Mucosa of gallbladder (tissue), 1 donor: Measurements from ENCODE around the gene EDC3. TPM values are rescaled to one million over a fixed set of nuclear protein-coding genes. Genes with fewer than 3 reads are reported as not detected.
"Not testable (repeated sequence)": the region's sequence is repeated elsewhere in the genome, so short reads cannot be mapped to it uniquely, and the experiment has no call there.

Experiments
- DNase-seq: peaks from one replicate; pipeline ENCODE4 v3.0.0-alpha.2; 2020; ENCODE audit warnings: low spot score
- total RNA-seq: library from RNA; stranded (reverse); gene quantifications from one replicate; pipeline ENCODE4 v1.2.1, GENCODE V29; 2021
- donor health status: DM: no; HTN: no; CAD: no.

Gene EDC3
- total RNA-seq, 1 donor from 2014 or later, result 35.9 TPM

GRCh38 chr15:74710319-74711094 lies 14.7 kb upstream of the EDC3 start:
- DNase-seq, result no peak

DNA sequence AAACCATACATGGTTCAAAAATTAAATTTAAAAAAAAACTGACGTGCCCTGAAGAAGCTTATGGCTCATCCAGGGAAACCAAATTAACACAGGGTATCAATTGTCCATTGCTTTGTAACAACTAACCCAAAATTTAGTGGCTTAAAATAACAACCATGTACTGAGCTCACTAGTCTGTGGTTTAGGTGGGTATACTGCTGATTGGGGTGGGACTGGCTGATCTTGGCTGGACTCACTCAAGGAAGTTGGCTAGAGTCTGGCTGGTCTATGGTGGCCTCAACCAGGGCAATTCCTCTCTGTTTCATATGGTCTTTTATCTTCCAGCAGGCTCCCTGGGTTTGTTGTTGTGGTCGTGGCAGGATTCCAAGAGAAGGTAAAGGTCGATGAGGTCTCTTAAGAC lies 14.1 kb upstream of the EDC3 start:
- DNase-seq, result no peak

DNA sequence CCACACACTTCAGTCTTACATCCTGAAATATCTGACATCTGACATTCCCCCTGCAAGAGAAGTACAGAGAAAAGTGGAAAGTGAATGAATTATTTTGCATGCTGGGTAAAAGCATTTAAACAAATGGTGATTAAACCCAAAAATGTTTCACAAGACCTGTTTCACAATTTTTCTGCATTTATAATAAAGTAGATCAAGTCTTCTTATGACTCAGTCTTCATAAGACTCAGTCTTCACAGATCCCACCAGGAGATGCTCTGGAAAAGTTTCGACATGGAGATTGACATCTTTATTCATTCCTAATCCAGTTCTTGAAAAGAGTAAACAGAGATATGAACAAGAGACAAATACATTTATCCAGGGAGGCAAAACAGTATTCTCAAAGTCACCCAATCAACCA lies 13.2 kb upstream of the EDC3 start:
- no peak for DNase-seq

- no peak for DNase-seq
These were observed 984 bp upstream of the EDC3 start for GRCh38 chr15:74696808-74697207.

GRCh38 chr15:74696398-74696729 lies 540 bp upstream of the EDC3 start:
- no peak for DNase-seq

- DNase-seq, result no peak
These were observed 3.5 kb downstream of the EDC3 start for GRCh38 chr15:74692327-74692726.

- DNase-seq, result no peak
These were observed 12.1 kb downstream of the EDC3 start for GRCh38 chr15:74683758-74684157.

- no peak for DNase-seq
These were observed 12.9 kb downstream of the EDC3 start for GRCh38 chr15:74682954-74683353.

DNA sequence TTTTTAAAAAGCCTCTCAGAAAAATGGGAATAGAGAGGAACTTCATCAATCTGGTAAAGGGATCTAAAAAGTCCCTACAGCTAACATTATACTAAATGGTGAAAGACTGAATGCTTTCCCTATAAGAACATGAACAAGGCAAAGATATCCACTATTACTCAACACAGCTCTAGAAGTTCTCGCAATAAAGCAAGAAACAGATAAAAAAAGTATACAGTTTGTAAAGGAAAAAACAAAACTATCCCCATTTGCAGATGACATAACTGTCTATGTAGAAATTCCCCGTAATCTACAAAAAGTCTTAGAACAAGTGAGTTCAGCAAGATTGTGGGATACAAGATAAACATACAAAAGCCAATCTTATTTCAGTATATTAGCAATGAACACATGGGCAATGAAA lies 15.4 kb downstream of the EDC3 start:
- no peak for DNase-seq

GRCh38 chr15:74676801-74677200 lies 19.0 kb downstream of the EDC3 start:
- no peak for DNase-seq

DNA sequence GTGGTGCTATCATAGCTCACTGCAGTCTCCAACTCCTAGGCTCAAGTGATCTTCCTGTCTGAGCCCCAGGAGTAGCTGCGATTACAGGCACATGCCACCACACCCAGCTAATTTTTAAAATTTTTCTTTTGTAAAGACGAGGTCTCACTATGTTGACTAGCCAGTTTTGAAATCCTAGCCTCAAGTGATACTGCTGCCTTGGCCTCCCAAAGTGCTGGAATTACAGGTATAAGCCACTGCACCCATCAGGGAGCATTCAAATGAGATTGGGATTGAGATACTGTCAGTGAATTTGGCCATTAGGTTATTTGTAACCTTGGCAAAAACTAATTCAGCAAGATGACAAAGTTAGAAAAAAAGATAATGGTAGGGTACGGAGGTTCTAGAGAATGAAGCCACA lies 21.7 kb downstream of the EDC3 start:
- DNase-seq, result no peak

GRCh38 chr15:74669627-74670026 lies 26.2 kb downstream of the EDC3 start:
- no peak for DNase-seq

- no peak for DNase-seq
These were observed 27.8 kb downstream of the EDC3 start for GRCh38 chr15:74667975-74668374.

- DNase-seq, result no peak
These were observed 31.2 kb downstream of the EDC3 start for GRCh38 chr15:74664670-74665069.

DNA sequence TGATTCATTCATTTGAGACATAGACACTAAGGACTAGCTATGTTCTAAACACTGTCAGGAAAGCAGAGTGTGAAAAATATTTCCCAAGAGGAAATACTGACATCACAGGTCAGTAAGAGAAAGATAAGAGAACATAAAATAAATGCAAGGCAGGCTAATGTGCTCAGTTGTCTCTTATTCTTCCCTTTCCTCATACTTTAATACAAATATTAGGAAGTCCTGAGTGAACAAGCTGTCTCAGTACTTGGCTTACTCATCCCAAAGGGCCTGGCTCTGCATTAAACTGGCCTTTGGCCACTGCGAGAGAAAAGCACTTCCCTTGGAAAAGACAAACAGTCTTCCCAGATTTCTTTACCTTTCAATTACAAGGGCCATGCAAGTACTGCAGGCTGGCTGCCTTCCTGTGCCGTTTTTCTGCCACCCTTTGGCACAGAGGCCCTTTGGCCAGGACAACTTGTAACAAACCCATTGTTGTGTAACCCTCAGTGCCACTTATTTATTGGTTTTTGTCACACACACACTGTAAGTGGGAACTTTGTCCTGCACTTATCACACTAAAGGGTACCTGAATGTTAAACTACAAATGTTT lies 31.7 kb downstream of the EDC3 start:
- DNase-seq, result peak; percentile 51

- DNase-seq, result no peak
These were observed 32.4 kb downstream of the EDC3 start for GRCh38 chr15:74663303-74664027.

- DNase-seq, result no peak
These were observed 33.6 kb downstream of the EDC3 start for GRCh38 chr15:74662064-74662860.

GRCh38 chr15:74661280-74661679 lies 34.5 kb downstream of the EDC3 start:
- DNase-seq, result not testable (repeated sequence)

DNA sequence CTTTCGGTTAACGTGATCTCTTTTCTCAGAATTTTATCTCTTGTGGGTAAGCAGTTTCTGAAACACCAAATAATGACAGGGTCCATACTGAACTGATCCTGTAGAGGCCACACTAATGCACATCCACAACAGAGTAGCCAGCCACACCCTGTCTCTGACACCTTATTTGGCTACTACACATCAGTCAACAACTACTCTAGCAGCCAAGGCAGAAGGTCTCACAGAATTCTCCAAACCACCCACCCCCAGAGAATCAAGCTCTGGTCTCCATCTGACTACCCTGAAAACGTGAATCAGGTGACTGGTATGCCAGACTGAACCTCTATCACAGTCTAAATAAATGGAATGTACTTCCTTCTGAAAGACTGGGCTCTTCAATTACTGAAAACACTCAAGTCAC lies 38.0 kb downstream of the EDC3 start:
- DNase-seq, result no peak

- no peak for DNase-seq
These were observed 38.8 kb downstream of the EDC3 start for GRCh38 chr15:74656935-74657535.

DNA sequence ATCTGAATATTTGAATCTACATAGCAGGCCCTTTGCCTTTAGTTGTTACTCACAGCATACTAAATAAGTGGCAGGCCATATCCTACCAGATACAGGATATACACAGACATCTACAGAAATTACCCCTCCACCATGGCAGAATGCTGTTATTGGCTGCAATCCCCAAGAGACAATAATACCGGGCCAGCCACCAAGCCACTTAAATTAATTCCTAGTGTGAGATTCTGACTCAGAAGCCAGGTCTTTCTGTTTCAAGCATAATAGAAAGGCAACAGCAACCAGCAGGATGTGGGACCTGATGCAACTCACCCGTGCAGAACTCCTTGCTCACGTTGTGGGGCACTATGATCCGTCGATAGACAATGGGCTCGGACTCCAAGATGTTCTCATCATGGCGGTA lies 40.4 kb downstream of the EDC3 start:
- DNase-seq, result no peak
